Fibroblast of lung (primary cell): ENCODE measurements around the gene ZFR. TPM values are rescaled to one million over a fixed set of nuclear protein-coding genes. Genes with fewer than 3 reads are reported as not detected.
"Not testable (repeated sequence)": the region's sequence is repeated elsewhere in the genome, so short reads cannot be mapped to it uniquely, and the experiment has no call there.

Experiments
- DNase-seq, 2 donors: peaks; one replicate each; pipeline versions ENCODE4 v3.0.0 to v3.0.0-alpha.2; 2010; ENCODE audit warnings: low read depth in 2 of 2
- H2AFZ ChIP-seq: 2 replicates; pipeline ENCODE4 v1.5.1; 2012; ENCODE audit warnings: low read length, control low read depth, inconsistent platforms
- H3K27ac ChIP-seq: 2 replicates; pipeline ENCODE4 v1.5.1; 2011; ENCODE audit warnings: low read length, control low read depth; ENCODE audit not compliant: insufficient read depth
- H3K27me3 ChIP-seq: 2 replicates; pipeline ENCODE4 v1.5.1; 2011; ENCODE audit warnings: mild to moderate bottlenecking, low read length; ENCODE audit not compliant: control insufficient read depth, insufficient read depth
- H3K36me3 ChIP-seq: 2 replicates; pipeline ENCODE4 v1.5.1; 2011; ENCODE audit warnings: low read length; ENCODE audit not compliant: control insufficient read depth, insufficient read depth
- H3K4me1 ChIP-seq: 2 replicates; pipeline ENCODE4 v1.5.1; 2011; ENCODE audit warnings: low read length; ENCODE audit not compliant: control insufficient read depth, insufficient read depth; ENCODE audit errors: extremely low read depth
- H3K4me2 ChIP-seq: 2 replicates; pipeline ENCODE4 v1.5.1; 2011; ENCODE audit warnings: low read length, control low read depth; ENCODE audit not compliant: insufficient read depth; ENCODE audit errors: extremely low read depth
- H3K4me3 ChIP-seq, 4 experiments: fragments of 200-600 bp in 1 of 4; sonication (generic) in 1 of 4; replicated peaks in 1 of 4; 2 replicates each; pipeline ENCODE4 v1.5.1; 2011 to 2016; ENCODE audit warnings: low read length in 4 of 4, low read depth in 3 of 4, mild to moderate bottlenecking in 3 of 4, control low read depth in 2 of 4, inconsistent platforms in 1 of 4, mixed read lengths in 1 of 4; ENCODE audit not compliant: insufficient read depth in 1 of 4; ENCODE audit errors: control extremely low read depth in 1 of 4
- H3K79me2 ChIP-seq: 2 replicates; pipeline ENCODE4 v1.5.1; 2012; ENCODE audit warnings: mild to moderate bottlenecking, low read length, inconsistent platforms; ENCODE audit not compliant: control insufficient read depth, insufficient read depth
- H3K9ac ChIP-seq: 2 replicates; pipeline ENCODE4 v1.5.1; 2011; ENCODE audit warnings: mild to moderate bottlenecking, low read length, control low read depth; ENCODE audit not compliant: insufficient read depth
- H3K9me3 ChIP-seq: 2 replicates; pipeline ENCODE4 v1.5.1; 2012; ENCODE audit warnings: low read depth, low read length; ENCODE audit not compliant: control insufficient read depth, insufficient read depth
- H4K20me1 ChIP-seq: 2 replicates; pipeline ENCODE4 v1.5.1; 2011; ENCODE audit warnings: low read length; ENCODE audit not compliant: control insufficient read depth, insufficient read depth; ENCODE audit errors: extremely low read depth
- CTCF ChIP-seq, 2 donors: IDR thresholded peaks in 1 of 2; conservative IDR thresholded peaks in 1 of 2; 1 replicate in 1 of 2; 2 replicates in 1 of 2; pipeline ENCODE4 v1.5.1; 2011 to 2012; ENCODE audit warnings: low read length in 2 of 2, control low read depth in 1 of 2, inconsistent platforms in 1 of 2, low read depth in 1 of 2, mild to moderate bottlenecking in 1 of 2
- EZH2 ChIP-seq: IDR thresholded peaks from 2 replicates; pipeline ENCODE4 v1.5.1; 2012; ENCODE audit warnings: low read length, control low read depth, mild to moderate bottlenecking; ENCODE audit errors: missing control alignments
- polyA plus RNA-seq, 2 donors: library from polyadenylated mRNA; depleted of rRNA in 1 of 2; stranded (reverse) in 1 of 2; unstranded in 1 of 2; fragments of >200 nt; gene quantifications; 2 replicates each; pipeline ENCODE4 v1.2.1, GENCODE V29; 2011 to 2012; ENCODE audit warnings: missing spikeins in 1 of 2
- total RNA-seq: library from RNA; depleted of rRNA; stranded (reverse); fragments of >200 nt; gene quantifications from 2 replicates; pipeline ENCODE4 v1.2.1, GENCODE V29; 2014

ZFR gene
- total and polyA plus RNA-seq, 2 donors (not counting 1 experiment from before 2014, with no cell fraction given): 56.8 to 113 TPM

- Histone ChIP-seq H3K36me3 (no peaks in the 10 kb centered on the region), H2AFZ (no peak overlapping the region), H3K9ac (no peak overlapping the region), H4K20me1 (no peaks in the 10 kb centered on the region), H3K79me2 (no peaks in the 10 kb centered on the region), H3K4me3 (no peak overlapping the region), H3K4me2 (no peak overlapping the region), H3K4me1 (no peaks in the 10 kb centered on the region), H3K9me3 (no peaks in the 10 kb centered on the region), H3K27ac (no peak overlapping the region), H3K27me3 (no peaks in the 10 kb centered on the region)
- TF ChIP-seq CTCF (conservative IDR thresholded peaks at IDR 0.05 in 1 of 2, IDR thresholded peaks at IDR 0.05 in 1 of 2; ENCODE audit: low read depth in 1 of 2, low read length in 2 of 2) (no peak), EZH2 (no peak)
- DNase-seq: no peak
Measured at GRCh38 chr5:32317041-32317440, 127.5 kb downstream of the ZFR start.

- H3K27me3 ChIP-seq: no peaks in the 10 kb centered on the region
- no peak overlapping the region for H2AFZ ChIP-seq
- TF ChIP-seq EZH2 (no peak), CTCF (conservative IDR thresholded peaks at IDR 0.05 in 1 of 2, IDR thresholded peaks at IDR 0.05 in 1 of 2; ENCODE audit: low read depth in 1 of 2, low read length in 2 of 2) (no peak)
- no peaks in the 10 kb centered on the region for H3K9me3 ChIP-seq
- H3K27ac ChIP-seq: no peak overlapping the region
- no peaks in the 10 kb centered on the region for H4K20me1 ChIP-seq
- no peak for DNase-seq
- H3K79me2 ChIP-seq: peaks cover 14% of the 10 kb centered on the region
- no peak overlapping the region for H3K4me2 ChIP-seq
- H3K4me3 ChIP-seq: no peak overlapping the region
- H3K36me3 ChIP-seq: no peaks in the 10 kb centered on the region
- no peak overlapping the region for H3K9ac ChIP-seq
- H3K4me1 ChIP-seq: peaks cover 5% of the 10 kb centered on the region
Measured at GRCh38 chr5:32315221-32316014, 129.1 kb downstream of the ZFR start.

GRCh38 chr5:32314658-32315057, 129.9 kb downstream of the ZFR start:
- Histone ChIP-seq H2AFZ (no peak overlapping the region), H3K9me3 (no peaks in the 10 kb centered on the region), H3K4me3 (no peak overlapping the region), H3K4me1 (peaks cover 5% of the 10 kb centered on the region), H4K20me1 (no peaks in the 10 kb centered on the region), H3K27me3 (no peaks in the 10 kb centered on the region), H3K27ac (no peak overlapping the region), H3K36me3 (no peaks in the 10 kb centered on the region), H3K4me2 (no peak overlapping the region), H3K79me2 (peaks cover 21% of the 10 kb centered on the region), H3K9ac (no peak overlapping the region)
- no peak for TF ChIP-seq EZH2
- TF ChIP-seq CTCF (conservative IDR thresholded peaks at IDR 0.05 in 1 of 2, IDR thresholded peaks at IDR 0.05 in 1 of 2; ENCODE audit: low read depth in 1 of 2, low read length in 2 of 2): no peak
- no peak for DNase-seq

- H3K4me1 ChIP-seq, H3K27me3 ChIP-seq, H3K9me3 ChIP-seq, H3K4me2 ChIP-seq, H2AFZ ChIP-seq, H4K20me1 ChIP-seq, H3K9ac ChIP-seq, H3K36me3 ChIP-seq, H3K4me3 ChIP-seq, DNase-seq, H3K27ac ChIP-seq: not testable (repeated sequence)
- peaks cover 24% of the 10 kb centered on the region for H3K79me2 ChIP-seq
Measured at GRCh38 chr5:32314152-32314488, 130.4 kb downstream of the ZFR start.
